CD14-positive monocyte (primary cell): ENCODE data around the gene CDKN2B. TPM values are rescaled to one million over a fixed set of nuclear protein-coding genes. Genes with fewer than 3 reads are reported as not detected.
A peak's percentile ranks its signal among the peaks of the same experiment; 100 is the strongest.

ENCODE experiments used
- DNase-seq, 3 donors: peaks; one replicate each; pipeline ENCODE4 v3.0.0-alpha.2; 2011 to 2022
- H2AFZ ChIP-seq: 2 replicates; pipeline ENCODE4 v1.6.0; 2012; ENCODE audit warnings: mild to moderate bottlenecking, low read depth, low read length, inconsistent platforms; ENCODE audit not compliant: insufficient read depth, poor library complexity, severe bottlenecking
- H3K27ac ChIP-seq, 2 donors: 1 replicate in 1 of 2; 2 replicates in 1 of 2; pipeline ENCODE4 v1.5.1; 2012 to 2013; ENCODE audit warnings: low read length in 2 of 2, control low read depth in 1 of 2, inconsistent platforms in 1 of 2, low read depth in 1 of 2, mild to moderate bottlenecking in 1 of 2
- H3K27me3 ChIP-seq, 2 donors: one replicate each; pipeline versions ENCODE4 v1.6.0 to v1.6.1; 2011 to 2013; ENCODE audit warnings: low read length in 2 of 2; ENCODE audit not compliant: control insufficient read depth in 2 of 2, insufficient read depth in 2 of 2
- H3K36me3 ChIP-seq, 2 donors: replicated peaks in 1 of 2; 1 replicate in 1 of 2; 2 replicates in 1 of 2; pipeline versions ENCODE4 v1.5.1 to v1.6.1; 2012 to 2013; ENCODE audit warnings: low read length in 2 of 2, control low read depth in 1 of 2, inconsistent platforms in 1 of 2, mild to moderate bottlenecking in 1 of 2; ENCODE audit not compliant: insufficient read depth in 2 of 2, control insufficient read depth in 1 of 2
- H3K4me1 ChIP-seq, 2 donors: 1 replicate in 1 of 2; 2 replicates in 1 of 2; pipeline versions ENCODE4 v1.5.1 to v1.6.1; 2012 to 2013; ENCODE audit warnings: low read length in 2 of 2, control low read depth in 1 of 2, inconsistent platforms in 1 of 2, mild to moderate bottlenecking in 1 of 2, moderate library complexity in 1 of 2; ENCODE audit not compliant: insufficient read depth in 2 of 2, control insufficient read depth in 1 of 2
- H3K4me2 ChIP-seq: replicated peaks from 2 replicates; pipeline ENCODE3; 2012; ENCODE audit warnings: low read length, moderate library complexity, mild to moderate bottlenecking; ENCODE audit not compliant: poor library complexity, severe bottlenecking; ENCODE audit errors: extremely low read depth
- H3K4me3 ChIP-seq, 3 experiments: fragments of 200-600 bp in 1 of 3; sonication (generic) in 1 of 3; replicated peaks in 1 of 3; 1 replicate in 2 of 3; 2 replicates in 1 of 3; pipeline ENCODE4 v1.5.1; 2011 to 2013; ENCODE audit warnings: low read length in 3 of 3, mild to moderate bottlenecking in 3 of 3, control low read depth in 2 of 3, low read depth in 2 of 3, inconsistent platforms in 1 of 3, moderate library complexity in 1 of 3
- H3K79me2 ChIP-seq: 2 replicates; pipeline ENCODE4 v1.6.0; 2012; ENCODE audit warnings: mild to moderate bottlenecking, control low read depth, inconsistent platforms, low read length, moderate library complexity; ENCODE audit not compliant: insufficient read depth
- H3K9ac ChIP-seq: 2 replicates; pipeline ENCODE4 v1.6.0; 2017; ENCODE audit warnings: low read length, mild to moderate bottlenecking; ENCODE audit not compliant: insufficient read depth, poor library complexity, severe bottlenecking
- H3K9me3 ChIP-seq, 2 donors: replicated peaks in 1 of 2; 1 replicate in 1 of 2; 2 replicates in 1 of 2; pipeline versions ENCODE4 v1.5.1 to v1.6.1; 2012 to 2013; ENCODE audit warnings: low read length in 2 of 2, control low read depth in 1 of 2; ENCODE audit not compliant: control insufficient read depth in 1 of 2, insufficient read depth in 1 of 2
- H4K20me1 ChIP-seq: 2 replicates; pipeline ENCODE4 v1.6.0; 2012; ENCODE audit warnings: mild to moderate bottlenecking, low read length, control low read depth, moderate library complexity; ENCODE audit not compliant: insufficient read depth
- H3K27ac Mint-ChIP-seq, 7 donors: one replicate each; pipeline ENCODE4 v1.8.0; 2020; ENCODE audit warnings: mild to moderate bottlenecking in 7 of 7, mixed read lengths in 7 of 7, moderate library complexity in 6 of 7, inconsistent platforms in 2 of 7
- H3K27me3 Mint-ChIP-seq, 3 donors: one replicate each; pipeline ENCODE4 v1.8.0; 2021 to 2022; ENCODE audit warnings: low read depth in 3 of 3, mild to moderate bottlenecking in 3 of 3, mixed read lengths in 3 of 3, moderate library complexity in 3 of 3, inconsistent platforms in 1 of 3
- H3K36me3 Mint-ChIP-seq, 2 donors: one replicate each; pipeline ENCODE4 v1.8.0; 2020; ENCODE audit warnings: mixed read lengths in 2 of 2, inconsistent platforms in 1 of 2, mild to moderate bottlenecking in 1 of 2
- H3K4me1 Mint-ChIP-seq: one replicate; pipeline ENCODE4 v1.8.0; 2020; ENCODE audit warnings: mild to moderate bottlenecking, mixed read lengths
- H3K4me3 Mint-ChIP-seq, 2 donors: one replicate each; pipeline ENCODE4 v1.8.0; 2020; ENCODE audit warnings: mild to moderate bottlenecking in 2 of 2, mixed read lengths in 2 of 2, moderate library complexity in 1 of 2
- H3K9me3 Mint-ChIP-seq, 7 donors: one replicate each; pipeline ENCODE4 v1.8.0; 2020 to 2022; ENCODE audit warnings: mixed read lengths in 7 of 7, mild to moderate bottlenecking in 6 of 7, moderate library complexity in 6 of 7, inconsistent platforms in 2 of 7
- CTCF ChIP-seq: fragments of 200-600 bp; IDR thresholded peaks from one replicate; pipeline ENCODE4 v1.8.0; 2022; ENCODE audit warnings: antibody characterized with exemption, mild to moderate bottlenecking
- WGBS: methylation state at CpG from one replicate; pipeline ENCODE4 v1.1.5; 2013; ENCODE audit warnings: missing lambda C conversion rate; ENCODE audit not compliant: insufficient coverage; 5-methylcytosine and 5-hydroxymethylcytosine counted together
- intact Hi-C, 2 donors: fragments of 100-400 bp; cut with micrococcal nuclease; formaldehyde crosslinking; loops; one replicate each; pipeline versions ENCODE4 v1.15.0 to v1.15.1; 2023
- polyA plus RNA-seq, 3 donors: library from polyadenylated mRNA; depleted of rRNA in 1 of 3; unstranded in 2 of 3; stranded (reverse) in 1 of 3; fragments of 300-500 nt in 2 of 3; fragments of >200 nt in 1 of 3; fragmentation: Illumina TruSeq in 2 of 3; gene quantifications; 1 replicate in 2 of 3; 2 replicates in 1 of 3; pipeline ENCODE4 v1.2.3, GENCODE V29; 2012 to 2021

Gene CDKN2B
- polyA plus RNA-seq, 3 donors: 1.2 to 6.7 (median 2.7) TPM

- Mint-ChIP-seq H3K27ac (no peak overlapping the region), H3K27me3 (peaks cover 73 to 88% (median 73%) of the 10 kb centered on the region in 3 donors), H3K4me3 (peak overlapping the region in 1 of 2 donors; percentile 67), H3K4me1 (peaks cover 20% of the 10 kb centered on the region), H3K9me3 (peaks cover 0 to 19% (median 8%) of the 10 kb centered on the region in 7 donors), H3K36me3 (peaks cover 29 to 36% of the 10 kb centered on the region in 2 donors)
- intact Hi-C loops: no loop called here
- no peak overlapping the region for H3K4me3 ChIP-seq
- H3K27ac ChIP-seq: no peak overlapping the region
- H3K79me2 ChIP-seq: no peaks in the 10 kb centered on the region
- TF ChIP-seq CTCF: no peak
- H2AFZ ChIP-seq: no peak overlapping the region
- whole genome bisulfite sequencing: no CpG with 5 or more reads among the region's 1 CpG
- peaks cover 0 to 17% of the 10 kb centered on the region in 2 donors for H3K9me3 ChIP-seq
- DNase-seq: no peak
- H3K9ac ChIP-seq: no peak overlapping the region
- no peaks in the 10 kb centered on the region for H3K36me3 ChIP-seq
- H4K20me1 ChIP-seq: peaks cover 39% of the 10 kb centered on the region
- peaks cover 89 to 98% of the 10 kb centered on the region in 2 donors for H3K27me3 ChIP-seq
- peaks cover 14% of the 10 kb centered on the region in 2 donors for H3K4me1 ChIP-seq
- H3K4me2 ChIP-seq: no peak overlapping the region
Measured at GRCh38 chr9:22002038-22002437, 7.1 kb downstream of the CDKN2B start.

GRCh38 chr9:21998026-21998425, 11.1 kb downstream of the CDKN2B start:
- H3K27me3 Mint-ChIP-seq: peaks cover 59 to 77% (median 63%) of the 10 kb centered on the region in 3 donors
- H3K36me3 ChIP-seq: no peaks in the 10 kb centered on the region
- peaks cover 2% of the 10 kb centered on the region for H4K20me1 ChIP-seq
- peaks cover 14 to 18% of the 10 kb centered on the region in 2 donors for H3K36me3 Mint-ChIP-seq
- no peak overlapping the region for H3K4me2 ChIP-seq
- H3K27ac Mint-ChIP-seq: no peak overlapping the region
- intact Hi-C loops: no loop called here
- H3K4me1 ChIP-seq: peaks cover 19 to 26% of the 10 kb centered on the region in 2 donors
- peaks cover 57 to 79% of the 10 kb centered on the region in 2 donors for H3K27me3 ChIP-seq
- H3K79me2 ChIP-seq: peaks cover 4% of the 10 kb centered on the region
- DNase-seq: no peak
- H3K9ac ChIP-seq: no peak overlapping the region
- H3K27ac ChIP-seq: no peak overlapping the region
- H3K4me3 ChIP-seq: no peak overlapping the region
- no peak for TF ChIP-seq CTCF
- peaks cover 20% of the 10 kb centered on the region for H3K4me1 Mint-ChIP-seq
- H2AFZ ChIP-seq: no peak overlapping the region
- peaks cover 0 to 4% of the 10 kb centered on the region in 2 donors for H3K9me3 ChIP-seq
- WGBS: no CpG with 5 or more reads among the region's 2 CpGs
- peaks cover 0 to 10% (median 0%) of the 10 kb centered on the region in 7 donors for H3K9me3 Mint-ChIP-seq
- peak overlapping the region in 1 of 2 donors; percentile 62 for H3K4me3 Mint-ChIP-seq
